ENCODE measurements around the gene CCDC178.
"Not testable (repeated sequence)": the region's sequence is repeated elsewhere in the genome, so short reads cannot be mapped to it uniquely, and the experiment has no call there.

DNA sequence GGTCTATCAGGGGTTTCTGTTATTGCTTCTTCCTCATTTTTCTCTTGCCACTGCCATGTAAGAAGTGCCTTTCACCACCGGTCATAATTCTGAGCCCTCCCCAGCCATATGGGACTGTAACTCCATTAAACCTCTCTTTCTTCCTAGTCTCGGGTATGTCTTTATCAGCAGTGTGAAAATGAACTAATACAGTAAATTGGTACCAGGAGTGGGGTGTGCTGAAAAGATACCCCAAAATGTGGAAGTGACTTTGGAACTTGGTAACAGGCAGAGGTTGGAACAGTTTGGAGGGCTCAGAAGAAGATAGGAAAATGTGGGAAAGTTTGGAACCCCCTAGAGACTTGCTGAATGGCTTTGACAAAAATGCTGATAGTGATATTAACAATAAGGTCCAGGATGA is 100.8 kb downstream of the CCDC178 start:
- not testable (repeated sequence) for TF ChIP-seq EZH2 (IDR thresholded peaks at IDR 0.05; ENCODE audit: borderline replicate concordance); EZH2phosphoT487 (IDR thresholded peaks at IDR 0.05; ENCODE audit: low read depth, severe bottlenecking, unreplicated experiment)
- TF ChIP-seq, protein P1, sequence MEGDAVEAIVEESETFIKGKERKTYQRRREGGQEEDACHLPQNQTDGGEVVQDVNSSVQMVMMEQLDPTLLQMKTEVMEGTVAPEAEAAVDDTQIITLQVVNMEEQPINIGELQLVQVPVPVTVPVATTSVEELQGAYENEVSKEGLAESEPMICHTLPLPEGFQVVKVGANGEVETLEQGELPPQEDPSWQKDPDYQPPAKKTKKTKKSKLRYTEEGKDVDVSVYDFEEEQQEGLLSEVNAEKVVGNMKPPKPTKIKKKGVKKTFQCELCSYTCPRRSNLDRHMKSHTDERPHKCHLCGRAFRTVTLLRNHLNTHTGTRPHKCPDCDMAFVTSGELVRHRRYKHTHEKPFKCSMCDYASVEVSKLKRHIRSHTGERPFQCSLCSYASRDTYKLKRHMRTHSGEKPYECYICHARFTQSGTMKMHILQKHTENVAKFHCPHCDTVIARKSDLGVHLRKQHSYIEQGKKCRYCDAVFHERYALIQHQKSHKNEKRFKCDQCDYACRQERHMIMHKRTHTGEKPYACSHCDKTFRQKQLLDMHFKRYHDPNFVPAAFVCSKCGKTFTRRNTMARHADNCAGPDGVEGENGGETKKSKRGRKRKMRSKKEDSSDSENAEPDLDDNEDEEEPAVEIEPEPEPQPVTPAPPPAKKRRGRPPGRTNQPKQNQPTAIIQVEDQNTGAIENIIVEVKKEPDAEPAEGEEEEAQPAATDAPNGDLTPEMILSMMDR (IDR thresholded peaks at IDR 0.05; ENCODE audit: poor library complexity), result not testable (repeated sequence)
